SK-N-SH (cell line): Measurements from ENCODE around the gene ACTRT1. TPM values are rescaled to one million over a fixed set of nuclear protein-coding genes. Genes with fewer than 3 reads are reported as not detected.

Experiments
- CTCF ChIA-PET: fragments of 300-600, 350-600 bp; formaldehyde crosslinking; extraction: SDS; loops from one replicate; lab custom pipeline; 2021; lab: Yijun Ruan, JAX
- POLR2A ChIA-PET: fragments of 350-600 bp; sonication (Branson Sonifier 250); formaldehyde crosslinking; extraction: SDS; loops from one replicate; lab custom pipeline; 2020; ENCODE audit warnings: antibody characterized with exemption, inconsistent platforms; lab: Yijun Ruan, JAX
- DNase-seq: peaks from one replicate; pipeline ENCODE4 v3.0.0; 2012
- H2AFZ ChIP-seq: fragments of 200-600 bp; sonication (generic); 2 replicates; pipeline ENCODE4 v1.8.1; 2016; ENCODE audit warnings: antibody characterized with exemption, mild to moderate bottlenecking, low read depth
- H3F3A ChIP-seq: fragments of 200-600 bp; sonication (generic); replicated peaks from 2 replicates; pipeline ENCODE3; 2016; ENCODE audit warnings: antibody characterized with exemption, mild to moderate bottlenecking; ENCODE audit not compliant: insufficient read depth
- H3K27ac ChIP-seq, 2 experiments: fragments of 200-500 bp in 1 of 2; fragments of 200-600 bp in 1 of 2; sonication (Bioruptor generic) in 1 of 2; sonication (generic), shearing (Covaris generic) in 1 of 2; 2 replicates each; pipeline versions ENCODE4 v1.5.1 to v1.6.1; 2014 to 2016; ENCODE audit warnings: low read depth in 2 of 2, inconsistent platforms in 1 of 2, low read length in 1 of 2, mild to moderate bottlenecking in 1 of 2, mixed read lengths in 1 of 2
- H3K27me3 ChIP-seq: fragments of 200-600 bp; sonication (generic), shearing (Covaris generic); 2 replicates; pipeline ENCODE4 v1.6.1; 2016; ENCODE audit warnings: mixed run types; ENCODE audit not compliant: insufficient read depth
- H3K36me3 ChIP-seq, 2 experiments: fragments of 200-500 bp in 1 of 2; fragments of 200-600 bp in 1 of 2; sonication (Bioruptor generic) in 1 of 2; sonication (generic) in 1 of 2; replicated peaks in 1 of 2; 2 replicates each; pipeline versions ENCODE3 to v1.5.1; 2014 to 2016; ENCODE audit warnings: low read length in 1 of 2, mild to moderate bottlenecking in 1 of 2; ENCODE audit not compliant: insufficient read depth in 2 of 2, control insufficient read depth in 1 of 2
- H3K4me1 ChIP-seq, 2 experiments: fragments of 200-500 bp in 1 of 2; fragments of 200-600 bp in 1 of 2; sonication (Bioruptor generic) in 1 of 2; sonication (generic), shearing (Covaris generic) in 1 of 2; 2 replicates each; pipeline versions ENCODE4 v1.5.1 to v1.6.1; 2014 to 2016; ENCODE audit warnings: low read depth in 1 of 2, low read length in 1 of 2, mixed run types in 1 of 2; ENCODE audit not compliant: insufficient read depth in 2 of 2, control insufficient read depth in 1 of 2
- H3K4me2 ChIP-seq: fragments of 200-600 bp; sonication (generic), shearing (Covaris generic); 2 replicates; pipeline ENCODE4 v1.6.1; 2017; ENCODE audit warnings: mixed run types
- H3K4me3 ChIP-seq, 2 experiments: fragments of 200-500 bp in 1 of 2; fragments of 200-600 bp in 1 of 2; sonication (Bioruptor generic) in 1 of 2; sonication (generic), shearing (Covaris generic) in 1 of 2; 2 replicates each; pipeline versions ENCODE4 v1.5.1 to v1.8.1; 2014 to 2016; ENCODE audit warnings: low read depth in 2 of 2, inconsistent platforms in 1 of 2, low read length in 1 of 2, mild to moderate bottlenecking in 1 of 2, mixed read lengths in 1 of 2, moderate library complexity in 1 of 2
- H3K79me2 ChIP-seq: fragments of 200-600 bp; sonication (generic); 2 replicates; pipeline ENCODE4 v1.8.1; 2017; ENCODE audit warnings: mild to moderate bottlenecking; ENCODE audit not compliant: insufficient read depth
- H3K9ac ChIP-seq: fragments of 200-600 bp; sonication (generic); 2 replicates; pipeline ENCODE4 v1.6.1; 2017; ENCODE audit warnings: mixed run types
- H3K9me2 ChIP-seq: fragments of 200-600 bp; sonication (generic); 2 replicates; pipeline ENCODE4 v1.6.1; 2017; ENCODE audit warnings: mixed run types
- H3K9me3 ChIP-seq: fragments of 200-600 bp; sonication (generic); 2 replicates; pipeline ENCODE4 v1.6.1; 2017; ENCODE audit warnings: mixed run types, mild to moderate bottlenecking, moderate library complexity
- H4K20me1 ChIP-seq: fragments of 200-600 bp; sonication (generic); 2 replicates; pipeline ENCODE4 v1.6.1; 2017; ENCODE audit warnings: mild to moderate bottlenecking, mixed run types; ENCODE audit not compliant: insufficient read depth
- CHD2 ChIP-seq: fragments of 150-350 bp; IDR thresholded peaks from 2 replicates; pipeline ENCODE4 v1.6.1; 2018; ENCODE audit warnings: low read length; ENCODE audit not compliant: partially characterized antibody
- ELF1 ChIP-seq: IDR thresholded peaks from 2 replicates; pipeline ENCODE4 v1.4.0; 2012
- EP300 ChIP-seq, 2 experiments: IDR thresholded peaks; 2 replicates each; pipeline versions ENCODE4 v1.4.0 to v1.6.1; 2012; ENCODE audit warnings: borderline replicate concordance in 1 of 2, low read depth in 1 of 2, low read length in 1 of 2
- FOXJ3 ChIP-seq: sonication (generic); formaldehyde crosslinking; IDR thresholded peaks from 2 replicates; pipeline ENCODE4 v1.5.1; 2020; ENCODE audit warnings: mild to moderate bottlenecking, missing genetic modification reagents
- GABPA ChIP-seq: IDR thresholded peaks from 2 replicates; pipeline ENCODE4 v1.4.0; 2012; ENCODE audit warnings: low read depth, mild to moderate bottlenecking
- GATA2 ChIP-seq: sonication (generic); formaldehyde crosslinking; IDR thresholded peaks from 2 replicates; pipeline ENCODE4 v1.5.0; 2020; ENCODE audit warnings: mild to moderate bottlenecking, missing genetic modification reagents
- MEF2A ChIP-seq: IDR thresholded peaks from 2 replicates; pipeline ENCODE4 v1.4.0; 2012; ENCODE audit warnings: low read depth, borderline replicate concordance
- NRF1 ChIP-seq: IDR thresholded peaks from 2 replicates; pipeline ENCODE4 v1.6.1; 2012; ENCODE audit warnings: low read depth, mild to moderate bottlenecking, low read length
- POLR2AphosphoS5 ChIP-seq: IDR thresholded peaks from 2 replicates; pipeline ENCODE4 v1.6.1; 2012; ENCODE audit warnings: low read depth, low read length
- RCOR1 ChIP-seq: fragments of 150-350 bp; IDR thresholded peaks from 2 replicates; pipeline ENCODE4 v1.6.1; 2017; ENCODE audit warnings: antibody characterized with exemption, low read length
- TAF1 ChIP-seq: IDR thresholded peaks from 2 replicates; pipeline ENCODE4 v1.6.1; 2012; ENCODE audit warnings: low read depth, mild to moderate bottlenecking, low read length, moderate library complexity, borderline replicate concordance
- YY1 ChIP-seq: IDR thresholded peaks from 2 replicates; pipeline ENCODE4 v1.4.0; 2012; ENCODE audit warnings: low read depth, mild to moderate bottlenecking
- WGBS: methylation state at CpG from one replicate; pipeline ENCODE4 v1.1.6; 2017; ENCODE audit warnings: low lambda C conversion rate; 5-methylcytosine and 5-hydroxymethylcytosine counted together
- polyA plus RNA-seq, 3 experiments: library from polyadenylated mRNA; depleted of rRNA; stranded (reverse); fragments of >200 nt; gene quantifications; 2 replicates each; pipeline ENCODE4 v1.2.3, GENCODE V29; 2012
- TF ChIP-seq, protein P1 (sequence below): IDR thresholded peaks from 2 replicates; pipeline ENCODE4 v1.4.0; 2012; ENCODE audit warnings: low read depth, borderline replicate concordance
- TF ChIP-seq, protein P2 (sequence below): IDR thresholded peaks from 2 replicates; pipeline ENCODE4; 2012
- TF ChIP-seq, protein P3 (sequence below): fragments of 150-350 bp; IDR thresholded peaks from 2 replicates; pipeline ENCODE4 v1.6.1; 2017; ENCODE audit warnings: antibody characterized with exemption, low read length, low read depth, borderline replicate concordance
- TF ChIP-seq, protein P4 (sequence below): IDR thresholded peaks from 2 replicates; pipeline ENCODE4 v1.4.0; 2012; ENCODE audit warnings: low read depth
- TF ChIP-seq, protein P5 (sequence below): fragments of 200-600 bp; sonication (generic); IDR thresholded peaks from 2 replicates; pipeline ENCODE4 v1.6.1; 2017; ENCODE audit warnings: antibody characterized with exemption, mild to moderate bottlenecking, moderate library complexity
- TF ChIP-seq, protein P6 (sequence below): fragments of 150-350 bp; IDR thresholded peaks from 2 replicates; pipeline ENCODE4 v1.6.1; 2016; ENCODE audit warnings: mild to moderate bottlenecking, low read depth, low read length

The ACTRT1 gene
- polyA plus RNA-seq, 1 of the 3 experiments (the other 2 are of a cell fraction), result not detected

DNA sequence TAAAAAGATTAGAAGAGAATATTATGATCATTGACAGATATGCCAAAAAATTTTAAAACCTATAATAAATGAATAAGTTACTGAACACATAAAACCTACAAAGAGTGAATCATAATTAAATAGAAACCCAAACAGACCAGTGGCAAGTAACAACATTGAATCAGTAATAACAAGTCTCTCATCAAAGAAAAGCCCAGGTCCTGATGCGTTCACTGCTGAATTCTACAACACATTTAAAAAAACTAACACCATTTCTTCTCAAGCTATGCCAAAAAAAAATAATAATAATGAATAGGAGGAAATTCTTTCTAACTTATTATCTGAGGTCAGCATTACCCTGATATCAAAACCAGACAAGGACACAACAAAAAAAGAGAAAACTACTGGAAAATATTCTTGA, 30.6 kb downstream of the ACTRT1 start:
- Histone ChIP-seq H3K9me3 (no peaks in the 10 kb centered on the region), H2AFZ (no peak overlapping the region), H3K36me3 (no peaks in the 10 kb centered on the region), H3K4me3 (no peak overlapping the region), H3F3A (no peaks in the 10 kb centered on the region), H4K20me1 (no peaks in the 10 kb centered on the region), H3K4me2 (no peak overlapping the region), H3K27ac (no peak overlapping the region), H3K79me2 (no peaks in the 10 kb centered on the region), H3K9me2 (no peaks in the 10 kb centered on the region), H3K4me1 (no peaks in the 10 kb centered on the region), H3K9ac (no peak overlapping the region), H3K27me3 (no peaks in the 10 kb centered on the region)
- DNase-seq, result no peak
- POLR2A ChIA-PET, result no interaction called here
- no peak for TF ChIP-seq FOXJ3 (CRISPR knock-in tag)
- TF ChIP-seq ELF1, result no peak
- no peak for TF ChIP-seq NRF1
- no peak for TF ChIP-seq POLR2AphosphoS5
- TF ChIP-seq, protein P1, sequence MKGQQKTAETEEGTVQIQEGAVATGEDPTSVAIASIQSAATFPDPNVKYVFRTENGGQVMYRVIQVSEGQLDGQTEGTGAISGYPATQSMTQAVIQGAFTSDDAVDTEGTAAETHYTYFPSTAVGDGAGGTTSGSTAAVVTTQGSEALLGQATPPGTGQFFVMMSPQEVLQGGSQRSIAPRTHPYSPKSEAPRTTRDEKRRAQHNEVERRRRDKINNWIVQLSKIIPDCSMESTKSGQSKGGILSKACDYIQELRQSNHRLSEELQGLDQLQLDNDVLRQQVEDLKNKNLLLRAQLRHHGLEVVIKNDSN, result no peak
- TF ChIP-seq RCOR1, result no peak
- no peak for TF ChIP-seq CHD2
- WGBS, result 4% methylated on average over 1 of the region's 1 CpG
- CTCF ChIA-PET, result no interaction called here

DNA sequence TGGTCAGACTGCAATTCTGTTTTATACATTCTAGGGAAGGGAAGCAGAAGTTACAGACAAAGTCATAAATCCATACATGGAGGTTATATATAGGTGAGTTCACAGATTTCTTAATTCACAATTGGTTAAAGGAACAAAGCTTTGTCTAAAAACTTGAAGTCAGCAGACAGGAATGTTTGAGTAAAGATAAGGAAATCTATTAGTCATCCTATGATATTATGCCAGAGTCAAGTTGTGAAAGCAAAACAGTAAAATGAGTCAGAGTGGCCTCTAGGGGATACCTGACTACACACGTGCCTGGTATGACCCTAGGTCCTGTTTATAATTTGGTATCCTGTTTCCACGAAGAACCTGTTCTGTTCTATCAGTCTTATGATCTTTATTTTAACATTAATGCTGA, 31.5 kb downstream of the ACTRT1 start:
- H3K9me2 ChIP-seq, result no peaks in the 10 kb centered on the region
- no peak overlapping the region for H3K4me2 ChIP-seq
- CTCF ChIA-PET, result no interaction called here
- no peaks in the 10 kb centered on the region for H3K9me3 ChIP-seq
- WGBS, result 0% methylated on average over 2 of the region's 2 CpGs
- no peaks in the 10 kb centered on the region for H3K79me2 ChIP-seq
- H3K4me1 ChIP-seq, result no peaks in the 10 kb centered on the region
- no peaks in the 10 kb centered on the region for H4K20me1 ChIP-seq
- no peak overlapping the region for H3K27ac ChIP-seq
- H3F3A ChIP-seq, result no peaks in the 10 kb centered on the region
- H3K4me3 ChIP-seq, result no peak overlapping the region
- no peaks in the 10 kb centered on the region for H3K27me3 ChIP-seq
- H3K9ac ChIP-seq, result no peak overlapping the region
- H3K36me3 ChIP-seq, result no peaks in the 10 kb centered on the region
- no peak overlapping the region for H2AFZ ChIP-seq
- DNase-seq, result no peak
- TF ChIP-seq, protein P2, sequence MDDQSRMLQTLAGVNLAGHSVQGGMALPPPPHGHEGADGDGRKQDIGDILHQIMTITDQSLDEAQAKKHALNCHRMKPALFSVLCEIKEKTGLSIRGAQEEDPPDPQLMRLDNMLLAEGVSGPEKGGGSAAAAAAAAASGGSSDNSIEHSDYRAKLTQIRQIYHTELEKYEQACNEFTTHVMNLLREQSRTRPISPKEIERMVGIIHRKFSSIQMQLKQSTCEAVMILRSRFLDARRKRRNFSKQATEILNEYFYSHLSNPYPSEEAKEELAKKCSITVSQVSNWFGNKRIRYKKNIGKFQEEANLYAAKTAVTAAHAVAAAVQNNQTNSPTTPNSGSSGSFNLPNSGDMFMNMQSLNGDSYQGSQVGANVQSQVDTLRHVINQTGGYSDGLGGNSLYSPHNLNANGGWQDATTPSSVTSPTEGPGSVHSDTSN, result no peak
- POLR2A ChIA-PET, result no interaction called here

DNA sequence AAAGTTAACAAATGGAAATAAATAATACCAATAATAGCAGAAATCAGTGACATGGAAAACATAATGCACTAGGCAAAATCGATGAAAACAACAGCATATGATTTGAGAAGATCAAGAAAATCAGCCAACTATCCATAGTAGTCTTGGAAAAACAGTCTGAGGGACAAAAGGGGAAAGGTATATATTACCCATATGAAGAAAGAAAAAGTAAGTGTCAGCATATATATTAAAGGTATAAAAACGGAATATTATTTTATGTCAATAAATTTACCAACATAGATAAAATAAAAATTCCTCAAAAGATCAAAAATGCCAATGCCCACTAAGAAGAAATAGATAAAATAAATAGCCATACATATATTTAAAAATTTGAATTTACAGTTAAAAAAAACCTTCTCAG, 33.0 kb downstream of the ACTRT1 start:
- 1% methylated on average over 2 of the region's 2 CpGs for WGBS
- no peaks in the 10 kb centered on the region for H4K20me1 ChIP-seq
- no peak for TF ChIP-seq TAF1
- TF ChIP-seq, protein P3, sequence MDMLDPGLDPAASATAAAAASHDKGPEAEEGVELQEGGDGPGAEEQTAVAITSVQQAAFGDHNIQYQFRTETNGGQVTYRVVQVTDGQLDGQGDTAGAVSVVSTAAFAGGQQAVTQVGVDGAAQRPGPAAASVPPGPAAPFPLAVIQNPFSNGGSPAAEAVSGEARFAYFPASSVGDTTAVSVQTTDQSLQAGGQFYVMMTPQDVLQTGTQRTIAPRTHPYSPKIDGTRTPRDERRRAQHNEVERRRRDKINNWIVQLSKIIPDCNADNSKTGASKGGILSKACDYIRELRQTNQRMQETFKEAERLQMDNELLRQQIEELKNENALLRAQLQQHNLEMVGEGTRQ, result no peak
- TF ChIP-seq FOXJ3 (CRISPR knock-in tag), result no peak
- TF ChIP-seq CHD2, result no peak
- TF ChIP-seq EP300 (IDR thresholded peaks at IDR 0.05; ENCODE audit: borderline replicate concordance in 1 of 2, low read depth in 1 of 2, low read length in 1 of 2), result no peak
- TF ChIP-seq, protein P4, sequence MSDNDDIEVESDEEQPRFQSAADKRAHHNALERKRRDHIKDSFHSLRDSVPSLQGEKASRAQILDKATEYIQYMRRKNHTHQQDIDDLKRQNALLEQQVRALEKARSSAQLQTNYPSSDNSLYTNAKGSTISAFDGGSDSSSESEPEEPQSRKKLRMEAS, result no peak
- no peak for TF ChIP-seq GATA2 (CRISPR knock-in tag)
- TF ChIP-seq, protein P5, sequence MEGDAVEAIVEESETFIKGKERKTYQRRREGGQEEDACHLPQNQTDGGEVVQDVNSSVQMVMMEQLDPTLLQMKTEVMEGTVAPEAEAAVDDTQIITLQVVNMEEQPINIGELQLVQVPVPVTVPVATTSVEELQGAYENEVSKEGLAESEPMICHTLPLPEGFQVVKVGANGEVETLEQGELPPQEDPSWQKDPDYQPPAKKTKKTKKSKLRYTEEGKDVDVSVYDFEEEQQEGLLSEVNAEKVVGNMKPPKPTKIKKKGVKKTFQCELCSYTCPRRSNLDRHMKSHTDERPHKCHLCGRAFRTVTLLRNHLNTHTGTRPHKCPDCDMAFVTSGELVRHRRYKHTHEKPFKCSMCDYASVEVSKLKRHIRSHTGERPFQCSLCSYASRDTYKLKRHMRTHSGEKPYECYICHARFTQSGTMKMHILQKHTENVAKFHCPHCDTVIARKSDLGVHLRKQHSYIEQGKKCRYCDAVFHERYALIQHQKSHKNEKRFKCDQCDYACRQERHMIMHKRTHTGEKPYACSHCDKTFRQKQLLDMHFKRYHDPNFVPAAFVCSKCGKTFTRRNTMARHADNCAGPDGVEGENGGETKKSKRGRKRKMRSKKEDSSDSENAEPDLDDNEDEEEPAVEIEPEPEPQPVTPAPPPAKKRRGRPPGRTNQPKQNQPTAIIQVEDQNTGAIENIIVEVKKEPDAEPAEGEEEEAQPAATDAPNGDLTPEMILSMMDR, result no peak
- TF ChIP-seq, protein P6, sequence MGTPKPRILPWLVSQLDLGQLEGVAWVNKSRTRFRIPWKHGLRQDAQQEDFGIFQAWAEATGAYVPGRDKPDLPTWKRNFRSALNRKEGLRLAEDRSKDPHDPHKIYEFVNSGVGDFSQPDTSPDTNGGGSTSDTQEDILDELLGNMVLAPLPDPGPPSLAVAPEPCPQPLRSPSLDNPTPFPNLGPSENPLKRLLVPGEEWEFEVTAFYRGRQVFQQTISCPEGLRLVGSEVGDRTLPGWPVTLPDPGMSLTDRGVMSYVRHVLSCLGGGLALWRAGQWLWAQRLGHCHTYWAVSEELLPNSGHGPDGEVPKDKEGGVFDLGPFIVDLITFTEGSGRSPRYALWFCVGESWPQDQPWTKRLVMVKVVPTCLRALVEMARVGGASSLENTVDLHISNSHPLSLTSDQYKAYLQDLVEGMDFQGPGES, result no peak
- TF ChIP-seq GABPA, result no peak
- no peak for TF ChIP-seq YY1
- no peak for TF ChIP-seq MEF2A

More for the DNA sequence above, 33.0 kb downstream of the ACTRT1 start:
- no peak overlapping the region for H3K9ac ChIP-seq
- no peaks in the 10 kb centered on the region for H3K27me3 ChIP-seq
- no peaks in the 10 kb centered on the region for H3K4me1 ChIP-seq
- H2AFZ ChIP-seq, result no peak overlapping the region
- no peaks in the 10 kb centered on the region for H3K9me2 ChIP-seq
- no peak for DNase-seq
- no peaks in the 10 kb centered on the region for H3F3A ChIP-seq
- no peaks in the 10 kb centered on the region for H3K79me2 ChIP-seq
- H3K4me3 ChIP-seq, result no peak overlapping the region
- no peaks in the 10 kb centered on the region for H3K9me3 ChIP-seq
- no peaks in the 10 kb centered on the region for H3K36me3 ChIP-seq
- no peak overlapping the region for H3K27ac ChIP-seq
- no peak overlapping the region for H3K4me2 ChIP-seq
- ChIA-PET POLR2A (no interaction called here), CTCF (no interaction called here)
